GM18519 (cell line): ENCODE results near the gene OVCA2.

Source experiments
- ATAC-seq: cut with Tn5 transposase; IDR thresholded peaks from one replicate; pipeline ENCODE4 v1.9.1; 2021; ENCODE audit warnings: mild to moderate bottlenecking, moderate library complexity; ENCODE audit not compliant: unreplicated experiment, low FRiP score

The OVCA2 gene

DNA sequence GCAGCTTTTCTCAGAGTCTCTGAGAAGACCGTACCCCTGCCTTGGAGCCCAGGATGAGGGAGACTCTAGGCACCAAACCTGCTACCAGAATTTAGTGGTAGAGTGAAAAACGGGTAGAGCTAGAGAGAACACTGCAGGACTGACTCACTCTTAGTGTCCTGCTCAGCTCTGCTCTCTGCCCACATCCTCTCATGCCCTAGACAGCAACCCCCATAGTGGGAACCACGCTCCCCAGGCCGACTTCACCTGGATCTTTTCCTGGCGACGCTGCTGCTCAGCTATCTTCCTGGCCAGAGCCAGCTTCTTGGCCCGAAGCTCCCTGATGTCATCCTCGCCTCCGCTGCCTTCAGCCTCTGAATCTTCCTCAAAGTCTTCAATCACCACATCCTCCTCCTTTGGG lies 39.7 kb downstream of the OVCA2 start:
- ATAC-seq, result no peak

DNA sequence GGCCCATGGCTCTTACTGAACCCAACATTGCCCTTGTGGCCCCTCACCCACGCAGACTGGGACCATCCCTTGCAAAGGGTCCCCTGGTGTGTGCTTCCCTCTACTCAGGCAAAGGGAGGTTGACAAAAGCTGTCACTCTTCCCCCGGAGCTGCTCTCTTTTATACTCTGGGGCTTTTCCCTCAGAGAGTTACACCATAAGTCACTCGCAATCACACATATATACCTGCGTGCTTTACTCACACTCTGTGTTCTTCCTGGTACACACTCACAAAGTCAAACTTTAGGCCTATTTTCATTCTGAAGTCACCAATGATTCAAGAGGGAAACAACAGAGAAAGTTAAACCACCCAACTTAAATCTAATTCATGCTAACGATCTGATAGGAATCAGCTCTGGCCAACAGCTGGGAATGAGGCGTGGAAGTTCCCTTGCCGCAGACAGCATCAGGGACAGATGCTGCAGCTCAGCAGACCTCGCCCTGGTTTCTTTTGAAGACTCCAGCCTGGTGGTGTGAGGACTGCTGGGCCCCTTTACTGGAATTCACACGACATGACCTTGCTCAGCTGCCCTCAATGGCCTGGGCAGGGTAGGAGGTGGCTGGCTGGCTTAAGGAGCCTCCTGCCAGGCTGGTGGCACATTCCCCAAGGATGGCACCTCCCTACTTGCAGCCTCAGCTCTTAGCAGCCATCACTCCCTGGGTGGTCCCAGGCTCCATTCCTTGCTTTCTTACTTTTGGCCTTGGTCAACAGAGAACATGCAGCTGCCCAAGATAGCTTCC lies 40.4 kb downstream of the OVCA2 start:
- no peak for ATAC-seq

DNA sequence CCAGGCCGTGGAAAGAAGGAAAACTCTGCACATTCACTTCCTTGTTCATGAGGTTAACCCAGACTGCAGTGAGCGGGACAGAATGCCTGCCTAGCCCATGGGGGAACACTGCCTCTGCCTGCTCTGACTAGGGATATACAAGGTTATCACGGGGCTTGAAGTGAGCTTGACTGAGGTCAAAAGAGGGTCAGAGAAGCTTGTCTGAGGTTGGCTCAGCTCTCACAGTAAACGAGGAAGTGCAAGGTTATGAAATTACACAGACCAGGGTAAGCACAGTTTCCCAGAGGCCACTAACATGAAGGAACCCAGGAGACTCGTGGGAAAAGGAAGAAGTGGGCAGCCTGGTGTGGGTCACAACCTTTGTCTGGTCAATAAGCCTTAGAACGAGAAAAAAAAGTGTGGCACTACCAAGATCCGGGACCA lies 41.8 kb downstream of the OVCA2 start:
- no peak for ATAC-seq

DNA sequence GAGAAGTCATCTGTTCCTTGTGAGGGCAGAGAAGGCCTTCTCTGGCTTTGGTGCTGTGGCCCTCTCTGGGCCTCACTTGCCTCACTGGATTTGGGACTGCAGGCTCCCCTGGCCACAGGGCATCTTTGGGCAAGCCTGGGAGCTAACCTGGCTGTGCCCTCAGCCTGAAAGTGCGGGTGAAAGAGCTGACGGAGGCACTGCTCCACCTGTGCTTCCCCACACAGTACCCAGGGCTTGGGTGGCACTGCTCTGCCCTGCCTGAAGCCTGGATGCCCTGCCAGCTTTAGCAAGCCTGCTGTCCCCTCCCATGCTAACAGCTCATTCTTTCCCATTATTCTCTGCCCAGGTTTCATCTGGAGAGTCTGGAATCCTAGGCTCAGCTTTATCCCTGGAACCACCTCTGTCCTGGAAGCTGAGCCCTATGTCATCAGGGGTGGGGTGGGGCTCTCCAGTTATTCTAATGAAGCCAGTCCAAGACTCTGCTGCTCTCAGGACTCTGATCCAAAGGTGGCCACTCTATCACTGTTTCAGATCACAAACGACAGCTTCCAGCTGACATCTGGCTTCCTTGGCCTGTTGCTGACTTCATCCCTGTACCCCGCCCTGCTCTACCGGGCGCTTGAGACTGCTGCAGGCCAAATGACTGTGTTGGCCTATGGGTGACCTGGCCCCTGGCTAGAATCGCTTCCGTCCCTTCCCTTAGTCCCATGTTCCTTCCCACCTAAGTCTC lies 42.4 kb downstream of the OVCA2 start:
- ATAC-seq, result no peak

DNA sequence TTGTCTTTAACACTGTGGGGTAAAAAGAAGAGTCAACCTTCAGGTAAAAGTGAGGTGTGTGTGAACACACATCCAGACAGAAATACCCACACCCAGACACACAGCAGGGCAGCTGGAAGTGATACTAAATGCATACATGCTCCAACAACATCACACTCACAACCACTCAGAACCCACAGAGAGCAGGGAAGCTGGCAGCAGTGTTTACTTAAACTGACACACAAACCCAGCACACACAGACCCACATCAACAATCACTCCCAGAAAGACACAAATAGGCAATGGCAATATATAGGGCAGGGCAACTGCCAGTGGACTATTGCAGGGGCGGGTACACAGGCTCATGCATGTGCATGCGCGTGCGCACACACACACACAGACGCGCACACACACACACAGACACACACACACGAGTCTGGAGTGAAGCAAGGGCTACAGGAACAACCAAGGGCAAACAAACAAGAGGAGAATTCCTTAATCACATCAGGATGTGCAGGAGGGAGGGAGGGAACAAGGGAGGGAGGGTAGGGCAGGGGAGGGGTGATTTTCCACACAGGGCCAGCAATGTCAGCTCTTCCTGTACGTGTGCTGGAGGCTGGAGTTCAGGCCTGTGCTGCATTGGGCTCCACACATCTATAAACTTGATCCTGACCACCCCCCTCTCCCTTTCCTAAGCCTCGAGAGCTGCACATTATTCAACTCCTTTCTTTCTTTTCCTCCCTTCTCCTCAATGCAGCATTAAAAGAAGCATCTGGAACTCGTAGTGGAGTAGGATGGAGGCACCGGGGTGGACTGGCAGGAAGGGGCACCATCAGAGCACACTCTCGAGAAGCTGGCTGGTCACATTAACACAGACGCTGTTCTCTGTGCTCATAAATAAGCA lies 43.2 kb downstream of the OVCA2 start:
- no peak for ATAC-seq

DNA sequence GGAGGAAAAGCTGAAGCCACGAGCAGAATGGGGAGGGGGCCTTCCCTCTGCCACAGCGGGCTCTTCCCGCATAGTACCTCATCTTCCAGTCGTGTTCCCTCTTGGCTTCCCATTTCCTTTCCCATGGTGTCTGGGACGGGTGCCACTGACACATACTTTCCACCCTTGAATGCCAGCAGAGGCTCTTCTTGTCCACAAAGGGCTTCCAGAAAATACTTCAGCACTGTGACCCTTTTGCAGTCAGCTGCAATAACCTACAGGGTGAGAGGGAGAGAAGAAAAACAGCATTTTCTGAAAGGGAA lies 43.8 kb downstream of the OVCA2 start:
- ATAC-seq, result no peak

DNA sequence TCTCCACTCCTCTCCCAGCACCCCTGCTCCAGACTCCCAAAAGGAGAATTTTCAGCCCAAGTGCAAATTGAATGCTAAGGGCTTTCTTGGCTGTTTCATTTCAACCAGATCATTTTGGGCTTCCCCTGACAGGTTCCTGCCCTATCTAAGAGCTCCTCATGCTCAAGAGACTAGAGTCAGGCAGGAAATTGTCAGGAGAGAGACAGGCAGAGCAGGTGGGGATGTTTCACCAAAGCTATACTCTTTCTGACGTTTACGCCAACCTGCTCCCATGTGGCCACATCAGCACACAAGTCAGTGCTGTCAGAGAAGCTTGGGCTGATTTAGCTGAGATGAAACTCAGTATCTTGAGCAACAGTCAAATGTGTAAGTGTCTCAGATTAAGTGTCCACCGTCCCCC lies 44.5 kb downstream of the OVCA2 start:
- no peak for ATAC-seq

DNA sequence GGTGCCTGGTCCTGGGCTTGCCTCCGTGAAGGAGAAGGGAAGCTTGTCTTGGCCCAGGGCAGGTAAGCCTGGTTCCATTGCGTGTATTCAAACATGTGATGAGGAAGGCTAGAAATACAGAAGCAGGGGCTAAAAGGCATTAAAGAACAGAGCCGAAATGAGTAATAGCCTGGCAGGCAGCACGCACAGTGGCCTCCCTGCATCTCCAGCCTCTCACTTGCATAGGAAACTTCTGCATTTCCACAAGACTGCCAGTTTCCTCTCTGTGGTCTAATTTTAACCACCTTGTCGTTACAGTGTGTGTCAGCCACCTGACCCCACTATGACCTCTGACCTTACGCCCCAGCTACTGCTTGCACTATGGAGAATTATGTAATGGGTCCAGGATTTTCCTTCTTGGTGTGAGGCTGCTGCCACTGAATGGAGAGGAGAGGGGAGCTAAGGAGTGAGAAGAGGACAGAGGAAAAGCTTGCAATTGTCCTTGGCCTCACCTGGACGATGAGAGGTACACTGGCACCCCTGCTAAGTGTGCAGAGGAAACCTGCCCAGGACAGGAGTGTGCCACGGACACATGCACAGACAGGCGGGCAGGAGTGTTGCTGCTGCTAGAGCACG lies 45.9 kb downstream of the OVCA2 start:
- ATAC-seq, result no peak

DNA sequence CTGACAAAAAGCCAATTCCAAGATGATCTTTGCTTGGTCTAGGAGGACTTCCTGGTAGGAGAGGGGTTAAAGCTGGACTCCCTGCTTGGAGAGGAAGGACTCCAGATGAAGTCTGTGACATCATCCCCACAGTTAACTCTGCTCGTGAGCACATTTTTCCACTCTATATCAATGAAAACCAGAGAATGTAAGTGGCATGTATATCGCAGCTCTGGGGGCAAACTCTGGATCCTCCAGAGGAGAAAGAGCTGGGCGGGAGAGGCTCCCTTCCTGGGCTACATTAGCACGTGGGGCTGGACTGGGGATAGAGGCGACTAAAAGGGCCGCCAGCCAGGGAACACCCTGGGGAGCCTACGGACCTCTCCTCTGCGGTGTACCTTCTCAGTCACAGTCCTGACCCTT lies 47.2 kb downstream of the OVCA2 start:
- no peak for ATAC-seq

DNA sequence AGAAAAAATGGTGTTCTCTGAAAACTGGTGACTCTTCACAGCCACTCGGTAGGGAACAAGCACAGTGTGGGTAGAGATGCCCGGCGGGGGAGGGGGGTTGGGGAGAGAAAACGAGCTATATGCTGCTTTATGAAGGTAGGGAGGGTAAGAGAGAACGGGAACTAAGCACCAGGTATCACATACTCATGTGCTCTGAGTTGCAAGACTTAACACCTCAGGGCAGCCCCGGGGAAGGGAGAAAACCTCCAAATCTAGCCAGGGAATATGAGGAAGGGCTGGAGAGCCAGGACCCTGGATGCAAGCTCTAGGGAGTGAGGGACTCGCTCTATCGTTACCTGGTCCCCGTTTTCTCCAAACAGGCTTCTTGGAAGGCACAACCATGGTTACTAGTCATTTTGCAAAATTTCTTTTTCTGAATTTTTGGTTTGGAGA lies 48.4 kb downstream of the OVCA2 start:
- no peak for ATAC-seq

DNA sequence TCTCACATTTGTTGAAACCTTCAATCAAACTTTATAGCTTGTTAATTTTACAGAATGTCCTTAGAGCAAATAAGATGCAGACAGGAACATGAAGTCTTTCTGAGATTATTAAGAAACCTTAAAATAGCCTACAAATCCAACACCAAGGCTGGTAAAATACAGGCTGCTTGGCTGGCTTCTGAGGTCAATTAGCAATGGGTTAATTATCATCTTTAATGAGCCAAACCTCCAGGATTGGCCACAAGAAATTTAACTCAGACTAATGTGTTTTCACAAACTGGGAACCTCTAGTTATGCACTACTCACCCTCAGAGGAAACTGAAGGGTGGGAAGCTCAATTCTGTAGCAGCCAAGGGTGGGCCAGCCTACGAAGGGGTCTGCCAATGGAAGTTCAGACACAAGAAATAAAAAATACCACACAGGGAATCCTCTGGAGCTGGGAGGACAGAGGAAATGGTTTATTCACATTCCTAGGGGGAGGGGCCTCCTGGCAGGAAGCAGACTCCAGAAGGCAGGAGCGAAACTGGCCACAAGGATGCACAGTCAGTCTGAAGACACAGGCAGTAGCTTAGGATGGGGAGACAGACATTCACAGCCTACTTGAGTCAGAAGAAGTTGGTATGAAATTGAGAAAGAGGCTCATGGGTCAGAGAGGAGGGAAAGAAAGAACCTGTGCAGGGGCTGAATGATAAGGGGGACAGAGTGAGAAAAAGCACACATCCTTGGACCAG lies 49.1 kb downstream of the OVCA2 start:
- ATAC-seq, result no peak

DNA sequence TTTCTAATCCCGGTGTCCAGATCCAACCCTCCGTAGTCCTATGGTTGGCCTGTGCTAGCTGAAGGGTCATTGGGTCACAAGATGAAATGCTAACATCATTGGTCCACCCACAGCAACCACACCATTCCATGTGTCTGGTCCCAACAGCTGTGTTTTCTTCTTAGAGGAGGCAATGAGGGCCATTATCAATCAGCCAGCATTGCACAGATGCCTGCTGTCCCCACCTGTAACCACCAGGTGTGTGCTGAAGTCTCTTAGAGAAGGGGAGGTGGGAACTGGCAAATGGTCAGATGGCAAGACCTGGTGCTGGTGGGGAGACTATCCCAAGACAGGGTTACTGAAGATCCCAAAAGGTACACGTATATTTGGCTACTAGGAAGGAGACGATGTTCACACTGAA lies 50.4 kb downstream of the OVCA2 start:
- no peak for ATAC-seq
